ENCODE measurements around the gene CPLX3.

Gene CPLX3

DNA sequence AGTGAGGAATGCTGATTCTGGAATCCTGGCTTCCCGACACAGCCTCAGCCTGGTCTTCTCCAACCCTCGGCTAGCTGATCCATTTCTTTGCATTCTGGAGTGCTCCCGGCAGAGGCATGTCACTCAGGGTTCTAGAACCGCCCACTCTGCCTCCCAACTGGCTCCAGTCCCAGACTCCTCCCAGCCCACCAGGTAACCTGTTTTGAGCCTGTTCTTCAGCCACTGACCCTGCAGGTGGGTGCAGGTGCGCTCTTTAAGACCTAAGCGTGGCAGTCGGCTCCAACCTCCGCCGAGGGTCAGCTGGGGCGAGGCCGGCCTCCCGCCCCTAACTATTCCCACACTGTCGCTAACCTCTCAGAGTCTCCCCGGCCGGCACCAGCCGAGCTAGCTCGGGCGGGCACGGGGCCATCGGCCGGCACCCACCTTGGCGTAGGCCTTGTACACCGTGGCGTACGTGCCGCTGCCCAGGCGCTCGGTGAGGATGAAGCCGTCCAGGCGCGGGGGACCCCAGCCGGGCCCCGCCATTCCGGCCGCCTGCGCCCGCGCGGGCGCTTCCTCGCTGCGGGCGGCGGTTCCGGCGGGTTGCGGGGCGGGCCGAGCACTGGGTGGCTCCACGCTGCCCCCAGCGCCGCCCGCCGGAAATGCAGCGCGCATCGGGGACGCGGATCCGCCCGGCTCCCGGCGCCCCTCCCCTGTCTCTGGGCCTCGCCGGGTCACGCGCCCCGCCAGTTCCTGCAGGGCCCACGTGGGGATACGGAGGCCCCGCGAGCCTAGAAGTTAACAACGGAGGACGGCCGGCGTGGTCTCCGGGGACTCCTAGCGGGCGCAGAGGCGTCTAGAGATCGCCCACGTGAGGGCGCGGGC, 16.4 kb downstream of the CPLX3 start, which contains the start of gene ULK3:
ULK3 (minus strand) TSS at position 576 of the 864 bp plus-strand sequence; CDS start at position 525, 51 bp downstream.
- peak; percentile 68 to 88 for DNase-seq (ENCODE audit: extremely low read depth in 1 of 2, low read depth in 1 of 2)

DNA sequence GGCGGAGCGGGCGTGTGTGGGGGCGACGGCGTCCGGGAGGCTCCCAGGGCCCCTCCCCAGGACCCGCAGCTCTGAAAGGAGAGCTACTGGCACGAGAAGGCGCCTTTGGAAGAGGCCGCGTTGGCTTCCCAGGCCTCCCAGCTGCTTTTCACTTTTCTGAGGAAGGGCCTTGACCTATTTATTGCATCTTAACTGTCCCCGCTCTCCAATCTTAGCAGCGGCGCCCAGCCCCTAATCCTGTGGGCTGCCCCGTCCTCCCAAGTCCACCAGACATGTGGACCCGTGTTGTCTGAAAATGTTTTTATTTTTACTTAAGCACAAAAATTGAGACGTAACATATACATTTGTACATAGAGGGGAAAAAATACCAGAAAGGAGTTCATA, 17.0 kb downstream of the CPLX3 start:
- DNase-seq (ENCODE audit: extremely low read depth in 1 of 2, low read depth in 1 of 2): no peak

DNA sequence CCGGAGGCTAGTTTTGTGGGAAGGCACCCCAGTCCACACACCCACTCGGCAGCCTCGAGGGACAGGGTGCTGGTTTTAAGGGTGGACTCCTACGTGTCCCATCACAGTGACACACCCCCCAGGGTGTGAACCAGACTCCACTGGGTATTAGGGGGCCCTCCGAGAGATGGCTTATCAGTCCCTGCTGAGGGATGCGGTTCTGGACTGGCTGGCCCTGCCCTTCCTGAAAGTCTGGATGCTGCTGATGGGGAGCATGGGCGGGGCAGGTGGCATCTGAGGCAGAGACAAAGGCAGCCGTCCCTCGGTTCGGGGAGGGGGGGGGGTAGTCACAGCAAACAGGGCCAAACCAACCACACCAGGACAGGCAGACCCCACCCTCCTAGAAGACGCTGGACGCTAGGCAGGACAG, 17.5 kb downstream of the CPLX3 start:
- no peak for DNase-seq (ENCODE audit: extremely low read depth in 1 of 2, low read depth in 1 of 2)

- no peak for DNase-seq (ENCODE audit: extremely low read depth in 1 of 2, low read depth in 1 of 2)
Measured at GRCh38 chr15:74844319-74845207, 18.1 kb downstream of the CPLX3 start.

DNA sequence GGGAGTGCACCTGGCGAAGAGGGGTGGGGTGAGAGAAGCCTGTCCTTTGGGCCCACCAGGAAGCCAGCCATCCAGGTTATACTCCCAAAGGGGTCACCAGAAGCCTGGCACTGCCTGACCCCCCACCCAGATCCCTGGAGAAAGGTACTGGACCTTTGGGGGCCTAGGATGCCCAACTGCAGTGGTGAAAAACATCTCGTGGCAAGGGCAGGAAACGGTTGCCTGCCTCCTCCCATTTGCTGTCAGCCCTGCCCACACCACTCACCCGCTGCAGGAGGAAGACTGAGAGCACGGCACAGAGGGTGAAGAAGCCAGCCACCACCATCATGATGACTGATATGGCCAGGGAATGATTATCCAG, 18.8 kb downstream of the CPLX3 start:
- DNase-seq (ENCODE audit: extremely low read depth in 1 of 2, low read depth in 1 of 2): peak in 1 of 2 donors; percentile 29

DNA sequence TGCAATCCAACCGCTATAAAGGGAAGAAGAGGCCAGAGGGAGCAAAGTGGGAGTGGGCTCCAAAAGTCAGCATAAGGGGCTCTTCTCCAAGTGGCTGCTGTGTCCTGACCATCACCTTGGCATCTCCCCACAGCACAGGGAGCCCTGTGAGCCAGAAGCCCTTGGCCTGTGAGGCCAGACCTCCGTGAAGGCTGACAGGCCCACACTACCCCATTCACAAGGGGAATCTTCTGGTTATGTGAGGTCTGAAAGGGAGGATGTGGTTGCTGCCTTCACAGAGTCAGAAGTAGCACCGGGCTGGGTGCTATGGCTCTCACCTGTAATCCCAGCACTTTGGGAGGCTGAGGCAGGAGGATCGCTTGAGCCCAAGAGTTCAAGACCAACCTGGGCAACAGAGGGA, 19.2 kb downstream of the CPLX3 start:
- no peak for DNase-seq (ENCODE audit: extremely low read depth in 1 of 2, low read depth in 1 of 2)

- no peak for DNase-seq (ENCODE audit: extremely low read depth in 1 of 2, low read depth in 1 of 2)
Measured at GRCh38 chr15:74847432-74847831, 21.0 kb downstream of the CPLX3 start.

DNA sequence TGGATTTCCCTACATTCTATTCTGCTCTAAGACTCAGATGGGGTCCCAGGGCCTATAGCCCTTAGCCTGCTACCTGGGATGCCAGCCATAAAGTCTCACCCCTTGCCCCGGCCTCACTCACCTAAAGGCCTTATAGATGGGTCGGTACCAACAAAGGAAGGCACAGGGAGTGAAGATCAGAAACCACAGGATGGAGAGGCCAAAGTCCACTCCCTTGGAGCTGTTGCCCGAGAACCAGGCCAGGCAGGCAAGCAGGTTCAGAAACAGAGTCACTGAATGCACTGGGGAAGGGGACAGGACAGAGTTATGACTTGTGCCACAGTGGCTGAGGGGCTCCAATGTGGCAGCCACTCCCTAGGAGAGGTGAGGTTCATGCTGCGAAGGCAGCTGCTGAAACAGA, 24.0 kb downstream of the CPLX3 start:
- no peak for DNase-seq (ENCODE audit: extremely low read depth in 1 of 2, low read depth in 1 of 2)

DNA sequence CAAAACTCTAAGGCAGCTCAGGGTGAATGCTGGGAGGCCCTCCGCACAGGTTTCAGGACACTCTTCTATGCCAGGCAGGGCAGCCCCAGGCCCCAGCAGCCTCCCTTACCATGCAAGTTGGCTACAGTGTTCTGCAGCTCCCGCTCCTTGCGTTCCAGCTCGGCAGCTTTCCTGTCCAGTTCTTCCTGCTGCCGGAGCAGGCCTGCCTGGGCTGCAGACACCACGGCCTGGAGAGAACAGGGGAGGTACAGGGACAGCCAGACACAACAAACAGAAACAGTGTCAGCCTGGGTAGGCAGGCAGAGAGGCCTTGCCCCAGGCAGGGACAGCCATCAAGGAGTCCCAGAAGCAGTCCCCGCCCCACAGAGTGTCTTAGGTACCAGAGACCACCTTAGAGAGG, 25.5 kb downstream of the CPLX3 start:
- no peak for DNase-seq (ENCODE audit: extremely low read depth in 1 of 2, low read depth in 1 of 2)

GRCh38 chr15:74854453-74855022, 28.1 kb downstream of the CPLX3 start:
- DNase-seq (ENCODE audit: extremely low read depth in 1 of 2, low read depth in 1 of 2): no peak

- no peak for DNase-seq (ENCODE audit: extremely low read depth in 1 of 2, low read depth in 1 of 2)
Measured at GRCh38 chr15:74855857-74856256, 29.4 kb downstream of the CPLX3 start.

DNA sequence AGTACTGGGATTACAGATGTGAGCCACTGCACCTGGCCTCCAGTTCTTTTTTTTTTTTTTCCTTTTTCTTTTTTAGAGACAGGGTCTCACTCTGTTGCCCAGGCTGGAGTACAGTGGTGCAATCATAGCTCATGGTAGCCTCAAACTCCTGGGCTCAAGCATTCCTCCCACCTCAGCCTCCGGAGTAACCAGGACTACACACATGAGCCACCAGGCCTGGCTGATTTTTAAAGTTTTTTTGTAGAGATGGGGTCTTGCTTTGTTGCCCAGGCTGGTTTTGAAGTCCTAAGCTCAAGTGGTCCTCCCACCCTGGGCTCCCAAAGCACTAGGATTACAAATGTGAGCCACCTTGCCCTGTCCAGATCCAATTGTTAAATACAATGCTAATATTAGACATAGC, 30.1 kb downstream of the CPLX3 start:
- DNase-seq (ENCODE audit: extremely low read depth in 1 of 2, low read depth in 1 of 2): no peak

- DNase-seq (ENCODE audit: extremely low read depth in 1 of 2, low read depth in 1 of 2): no peak
Measured at GRCh38 chr15:74857082-74857655, 30.7 kb downstream of the CPLX3 start.

GRCh38 chr15:74857671-74858368, 31.4 kb downstream of the CPLX3 start:
- no peak for DNase-seq (ENCODE audit: extremely low read depth in 1 of 2, low read depth in 1 of 2)

GRCh38 chr15:74858369-74858740, 31.9 kb downstream of the CPLX3 start:
- no peak for DNase-seq (ENCODE audit: extremely low read depth in 1 of 2, low read depth in 1 of 2)

GRCh38 chr15:74863239-74864056, 37.0 kb downstream of the CPLX3 start:
- DNase-seq (ENCODE audit: extremely low read depth in 1 of 2, low read depth in 1 of 2): no peak

GRCh38 chr15:74864296-74864695, 37.9 kb downstream of the CPLX3 start:
- DNase-seq (ENCODE audit: extremely low read depth in 1 of 2, low read depth in 1 of 2): no peak

GRCh38 chr15:74865316-74865715, 38.9 kb downstream of the CPLX3 start:
- DNase-seq (ENCODE audit: extremely low read depth in 1 of 2, low read depth in 1 of 2): no peak

- DNase-seq (ENCODE audit: extremely low read depth in 1 of 2, low read depth in 1 of 2): no peak
Measured at GRCh38 chr15:74866090-74866489, 39.7 kb downstream of the CPLX3 start.
